AG04449 (cell line): ENCODE measurements around the gene PTGDS.
"Not testable (repeated sequence)": the region's sequence is repeated elsewhere in the genome, so short reads cannot be mapped to it uniquely, and the experiment has no call there.

Experiments
- CTCF ChIA-PET: fragments of 350-600 bp; formaldehyde crosslinking; extraction: SDS; loops from one replicate; lab custom pipeline; 2021; ENCODE audit warnings: antibody characterized with exemption; lab: Yijun Ruan, JAX
- POLR2A ChIA-PET: fragments of 400-600, 350-600 bp; formaldehyde crosslinking; extraction: SDS; loops from one replicate; lab custom pipeline; 2020; ENCODE audit warnings: antibody characterized with exemption, inconsistent platforms; lab: Yijun Ruan, JAX
- DNase-seq: peaks from one replicate; pipeline ENCODE4 v3.0.0-alpha.2; 2010; ENCODE audit warnings: low read depth, low spot score
- H3K4me3 ChIP-seq: 2 replicates; pipeline ENCODE4 v1.5.1; 2011; ENCODE audit warnings: low read depth, mild to moderate bottlenecking, control low read depth, low read length
- CTCF ChIP-seq: IDR thresholded peaks from one replicate; pipeline ENCODE4 v1.5.1; 2011; ENCODE audit warnings: mild to moderate bottlenecking, moderate library complexity, low read length, control low read depth, inconsistent platforms; ENCODE audit not compliant: insufficient read depth; ENCODE audit errors: missing control alignments

PTGDS gene

GRCh38 chr9:137004285-137004684 is 27.0 kb downstream of the PTGDS start:
- POLR2A ChIA-PET, H3K4me3 ChIP-seq, DNase-seq: not testable (repeated sequence)
- CTCF ChIA-PET: interaction anchor here (1.8 kb wide), 1 partner anchor 12 kb away, joined by 6 read pairs; the partner anchor contains the start of gene PAXX
- peak; percentile 13 for TF ChIP-seq CTCF

GRCh38 chr9:137006116-137007003 is 29.1 kb downstream of the PTGDS start:
- no peak overlapping the region for H3K4me3 ChIP-seq
- no peak for TF ChIP-seq CTCF
- ChIA-PET POLR2A (no interaction called here), CTCF (interaction anchor here (1.2 to 1.4 kb wide), 2 partner anchors 9 to 22 kb away, joined by 3 to 4 read pairs; partner anchors contain the start of gene ABCA2)
- DNase-seq: no peak

- no peak for TF ChIP-seq CTCF
- DNase-seq: no peak
- H3K4me3 ChIP-seq: no peak overlapping the region
- ChIA-PET CTCF (interaction anchor here (1.2 to 1.4 kb wide), 2 partner anchors 8 to 21 kb away, joined by 3 to 4 read pairs; partner anchors contain the start of gene ABCA2), POLR2A (no interaction called here)
These were observed 30.0 kb downstream of the PTGDS start for GRCh38 chr9:137007108-137007815.

- no peak for DNase-seq
- POLR2A ChIA-PET: no interaction called here
- no peak overlapping the region for H3K4me3 ChIP-seq
- no peak for TF ChIP-seq CTCF
- CTCF ChIA-PET: interaction anchor here (1.2 kb wide), 1 partner anchor 21 kb away, joined by 3 read pairs; the partner anchor contains the start of gene ABCA2
These were observed 30.5 kb downstream of the PTGDS start for GRCh38 chr9:137007816-137008270.

- no peak for DNase-seq
- H3K4me3 ChIP-seq: no peak overlapping the region
- TF ChIP-seq CTCF: no peak
- POLR2A ChIA-PET: no interaction called here
- CTCF ChIA-PET: interaction anchor here (1.6 kb wide), 1 partner anchor 17 kb away, joined by 4 read pairs; no protein-coding TSS in a partner anchor
These were observed 31.0 kb downstream of the PTGDS start for GRCh38 chr9:137008312-137008711.

- ChIA-PET CTCF (interaction anchor here (1.2 to 1.9 kb wide), 3 partner anchors 16 to 61 kb away, joined by 4 to 8 read pairs (median 4); no protein-coding TSS in a partner anchor), POLR2A (no interaction called here)
- TF ChIP-seq CTCF: no peak
- H3K4me3 ChIP-seq: no peak overlapping the region
- DNase-seq: no peak
These were observed 31.9 kb downstream of the PTGDS start for GRCh38 chr9:137009217-137009616.
